HG03571 (cell line): ENCODE data around the gene HOMER3.
"Not testable (repeated sequence)": the region's sequence is repeated elsewhere in the genome, so short reads cannot be mapped to it uniquely, and the experiment has no call there.

Source experiments
- ATAC-seq: cut with Tn5 transposase; IDR thresholded peaks from one replicate; pipeline ENCODE4 v1.9.1; 2021; ENCODE audit not compliant: unreplicated experiment

Gene HOMER3

GRCh38 chr19:18928018-18928805 is 12.8 kb downstream of the HOMER3 start:
- no peak for ATAC-seq

- no peak for ATAC-seq
Observed at GRCh38 chr19:18924684-18925213, 16.3 kb downstream of the HOMER3 start.

GRCh38 chr19:18922228-18922985 is 18.6 kb downstream of the HOMER3 start:
- no peak for ATAC-seq

GRCh38 chr19:18921593-18921992 is 19.4 kb downstream of the HOMER3 start:
- ATAC-seq = no peak

GRCh38 chr19:18920400-18920799 is 20.6 kb downstream of the HOMER3 start:
- no peak for ATAC-seq

- ATAC-seq = no peak
Observed at GRCh38 chr19:18919900-18920214, 21.2 kb downstream of the HOMER3 start.

GRCh38 chr19:18919086-18919899 is 21.7 kb downstream of the HOMER3 start, which contains the start of the genes COPE and DDX49:
TSS of gene COPE (minus strand) at chr19:18919387. CDS start at chr19:18919348, 39 bp downstream.
TSS of gene DDX49 (plus strand) at chr19:18919715. CDS start at chr19:18919742, 27 bp downstream.
- peak; percentile 75 for ATAC-seq

- ATAC-seq = not testable (repeated sequence)
Observed at GRCh38 chr19:18917593-18917992, 23.4 kb downstream of the HOMER3 start.

- ATAC-seq = no peak
Observed at GRCh38 chr19:18915639-18916038, 25.4 kb downstream of the HOMER3 start.

- no peak for ATAC-seq
Observed at GRCh38 chr19:18913466-18913865, 27.6 kb downstream of the HOMER3 start.

GRCh38 chr19:18912933-18913332 is 28.1 kb downstream of the HOMER3 start:
- ATAC-seq = no peak

GRCh38 chr19:18910801-18911436 is 30.1 kb downstream of the HOMER3 start:
- ATAC-seq = no peak

- ATAC-seq = no peak
Observed at GRCh38 chr19:18910010-18910409, 31.0 kb downstream of the HOMER3 start.

- no peak for ATAC-seq
Observed at GRCh38 chr19:18908917-18909619, 31.9 kb downstream of the HOMER3 start.

GRCh38 chr19:18906605-18907519 is 34.2 kb downstream of the HOMER3 start:
- no peak for ATAC-seq

GRCh38 chr19:18905513-18906236 is 35.3 kb downstream of the HOMER3 start:
- no peak for ATAC-seq

- ATAC-seq = no peak
Observed at GRCh38 chr19:18905058-18905456, 36.0 kb downstream of the HOMER3 start.

GRCh38 chr19:18904334-18905057 is 36.5 kb downstream of the HOMER3 start:
- ATAC-seq = no peak
